ENCODE data around the gene ZNF516. TPM values are rescaled to one million over a fixed set of nuclear protein-coding genes. Genes with fewer than 3 reads are reported as not detected.
A peak's percentile ranks its signal among the peaks of the same experiment; 100 is the strongest.
"Not testable (repeated sequence)": the region's sequence is repeated elsewhere in the genome, so short reads cannot be mapped to it uniquely, and the experiment has no call there.

The ZNF516 gene
- total RNA-seq, 1 experiment from 2014 or later, result 8.1 TPM

- DNase-seq (ENCODE audit: low spot score), result peak; percentile 20
These were observed 4.2 kb downstream of the ZNF516 start for GRCh38 chr18:76490670-76491472.

DNA sequence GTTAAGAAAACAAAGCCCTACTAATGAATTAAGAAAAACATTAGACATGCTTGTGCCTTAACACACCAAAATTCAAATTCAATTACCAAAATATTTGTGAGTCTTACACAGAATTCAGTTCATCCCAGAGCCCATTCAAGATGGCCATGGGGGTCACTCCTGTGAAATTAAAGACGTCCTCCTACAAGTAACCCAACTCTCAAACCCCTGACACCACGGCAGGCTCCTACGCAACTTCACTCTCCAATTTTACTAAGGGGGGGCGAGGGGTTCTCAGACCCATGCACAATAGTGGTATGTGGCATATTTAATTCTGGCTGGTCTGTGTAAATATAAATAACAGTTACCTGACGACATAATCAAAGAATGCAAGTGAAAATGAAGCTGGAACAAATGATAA is 5.0 kb downstream of the ZNF516 start:
- DNase-seq (ENCODE audit: low spot score), result no peak

- no peak for DNase-seq (ENCODE audit: low spot score)
These were observed 6.0 kb downstream of the ZNF516 start for GRCh38 chr18:76489081-76489480.

GRCh38 chr18:76488190-76488589 is 6.9 kb downstream of the ZNF516 start:
- no peak for DNase-seq (ENCODE audit: low spot score)

DNA sequence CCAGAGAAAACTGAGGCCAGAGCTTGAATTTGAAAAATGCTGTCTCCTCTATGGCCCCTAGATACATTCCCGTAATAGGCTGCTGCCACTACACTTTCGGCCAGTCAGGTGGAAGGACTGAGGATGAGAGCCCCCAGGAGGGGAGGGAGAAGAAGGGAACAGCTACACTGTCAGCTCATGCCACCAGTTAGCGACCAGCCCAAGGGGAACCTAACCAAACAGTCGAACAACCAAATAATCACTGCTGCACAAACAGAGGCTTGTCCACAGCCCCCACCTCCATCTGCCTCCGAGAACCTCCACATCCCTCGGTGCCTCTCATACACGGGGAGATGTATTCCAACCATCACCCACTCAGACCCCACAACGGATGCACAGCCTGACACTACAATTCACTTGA is 7.3 kb downstream of the ZNF516 start:
- no peak for DNase-seq (ENCODE audit: low spot score)

DNA sequence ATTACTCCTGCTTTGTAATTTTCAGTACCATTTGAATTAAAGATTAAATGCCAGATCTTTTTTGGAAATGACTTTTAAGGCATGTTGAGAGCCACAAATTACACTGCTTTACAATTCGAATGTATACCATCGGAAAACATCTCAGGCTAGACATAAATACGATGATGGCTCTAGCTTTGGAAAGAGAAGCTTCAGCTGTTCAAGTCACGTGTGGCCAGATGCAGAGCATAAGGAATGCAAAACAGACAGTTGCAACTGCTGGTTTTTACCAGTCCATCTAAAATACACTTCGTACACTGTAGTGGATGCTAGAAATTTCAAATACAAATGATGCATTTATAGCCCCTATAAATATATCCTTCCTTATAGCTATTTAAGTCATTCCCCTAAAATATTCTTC is 8.0 kb downstream of the ZNF516 start:
- DNase-seq (ENCODE audit: low spot score), result no peak

- no peak for DNase-seq (ENCODE audit: low spot score)
These were observed 8.5 kb downstream of the ZNF516 start for GRCh38 chr18:76486574-76486973.

DNA sequence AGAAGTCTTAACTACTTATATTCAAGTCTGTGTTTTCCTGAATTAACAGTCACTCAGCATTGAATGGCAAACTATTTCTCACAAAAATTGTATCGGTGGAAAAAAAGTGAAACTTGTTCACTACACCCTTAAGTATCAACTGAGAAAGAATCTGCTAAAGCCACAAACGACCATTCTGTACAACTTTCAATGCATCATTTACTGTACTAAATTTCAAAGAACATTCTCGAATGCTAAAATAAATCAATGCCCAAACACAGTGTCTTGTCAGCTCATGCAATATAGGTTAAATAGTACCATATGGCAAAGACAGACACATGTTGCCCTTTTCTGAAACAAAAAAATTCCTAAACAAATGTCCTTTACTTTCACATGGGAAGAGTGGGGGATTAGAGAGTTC is 9.0 kb downstream of the ZNF516 start:
- DNase-seq (ENCODE audit: low spot score), result no peak

DNA sequence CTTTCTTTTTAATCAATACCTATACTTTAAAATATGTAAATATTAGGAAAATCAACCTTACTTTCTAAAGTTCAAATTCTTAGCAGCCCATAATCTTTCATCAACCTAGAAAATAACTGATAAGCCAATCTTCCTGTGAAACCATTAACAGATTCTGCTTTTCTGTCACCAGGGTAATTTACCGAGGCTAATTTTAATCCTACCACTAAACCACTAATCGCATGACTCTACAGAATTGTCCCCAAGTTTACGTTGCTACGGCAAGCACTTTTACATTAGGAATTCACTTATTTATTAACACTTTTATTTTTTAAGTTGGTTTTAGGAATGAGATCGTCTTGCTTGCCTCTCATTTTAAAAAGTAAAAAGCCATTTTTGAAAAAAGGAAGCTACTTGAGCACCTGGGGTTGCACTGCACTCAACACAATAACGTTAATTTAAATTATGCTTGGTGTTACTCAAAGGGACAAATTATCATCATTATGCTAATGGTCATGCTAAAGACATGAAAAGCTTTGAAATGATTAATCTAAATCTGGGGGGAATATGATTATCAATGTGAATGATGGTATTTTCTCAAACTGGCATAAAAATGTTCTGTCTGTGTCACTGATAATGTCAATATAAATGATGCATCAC is 10.2 kb downstream of the ZNF516 start:
- DNase-seq (ENCODE audit: low spot score), result no peak

- DNase-seq (ENCODE audit: low spot score), result no peak
These were observed 11.3 kb downstream of the ZNF516 start for GRCh38 chr18:76483780-76484179.

- DNase-seq (ENCODE audit: low spot score), result no peak
These were observed 11.9 kb downstream of the ZNF516 start for GRCh38 chr18:76482971-76483691.

GRCh38 chr18:76482267-76482666 is 12.8 kb downstream of the ZNF516 start:
- no peak for DNase-seq (ENCODE audit: low spot score)

- DNase-seq (ENCODE audit: low spot score), result no peak
These were observed 14.1 kb downstream of the ZNF516 start for GRCh38 chr18:76480913-76481312.

GRCh38 chr18:76479351-76480238 is 15.4 kb downstream of the ZNF516 start:
- no peak for DNase-seq (ENCODE audit: low spot score)

- DNase-seq (ENCODE audit: low spot score), result peak; percentile 61
These were observed 18.1 kb downstream of the ZNF516 start for GRCh38 chr18:76476665-76477561.

DNA sequence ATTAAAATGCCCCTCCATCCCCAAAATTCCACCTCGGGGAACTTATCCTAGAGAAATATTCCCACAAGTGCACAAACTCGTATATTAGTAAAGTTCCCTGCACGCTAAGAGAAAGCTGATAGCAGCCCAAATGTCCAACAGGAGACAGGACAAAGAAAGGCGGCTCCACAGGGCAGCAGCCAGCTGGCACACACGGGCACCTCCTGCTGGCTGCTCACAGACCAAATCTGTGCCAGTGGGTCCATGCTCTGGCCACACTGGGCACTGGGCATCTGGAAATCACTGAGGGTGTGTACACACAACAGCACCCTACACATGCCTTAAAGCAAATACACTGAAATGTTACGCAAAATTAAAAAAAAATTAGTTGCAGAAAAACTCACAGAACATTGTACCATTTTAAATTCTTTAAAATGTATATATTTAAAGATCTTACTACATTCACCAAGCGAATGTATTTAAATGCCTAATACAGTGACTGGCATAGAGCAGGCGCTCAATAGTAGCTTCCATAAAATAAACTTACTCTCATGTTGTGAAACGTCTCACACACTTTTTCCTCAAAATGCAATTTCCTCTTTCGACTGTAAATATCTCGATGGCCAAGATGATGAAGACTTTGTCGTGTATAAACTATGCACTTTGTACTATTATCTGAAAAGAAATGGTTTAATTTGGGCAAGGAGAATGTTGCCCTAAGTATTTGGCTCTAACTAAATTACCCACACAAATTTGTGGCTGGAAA is 19.4 kb downstream of the ZNF516 start:
- no peak for DNase-seq (ENCODE audit: low spot score)

DNA sequence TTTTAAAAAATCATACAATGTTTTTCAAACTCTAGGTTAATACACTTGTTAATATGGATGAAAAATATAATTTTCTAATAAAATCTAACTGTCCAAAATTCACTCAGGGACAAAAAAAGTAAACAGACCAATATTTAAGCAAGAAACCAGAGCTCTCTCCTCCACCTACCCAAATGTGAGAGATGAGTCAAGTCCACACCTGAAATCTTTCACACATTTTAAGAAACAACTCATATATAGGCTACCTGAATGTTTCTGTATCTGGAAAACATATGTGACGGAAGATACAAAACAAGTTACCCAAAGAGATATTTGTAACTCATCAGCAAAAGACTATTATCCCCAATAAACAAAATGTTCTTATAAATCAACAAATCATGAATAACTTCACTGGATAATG is 20.2 kb downstream of the ZNF516 start:
- DNase-seq (ENCODE audit: low spot score), result no peak

DNA sequence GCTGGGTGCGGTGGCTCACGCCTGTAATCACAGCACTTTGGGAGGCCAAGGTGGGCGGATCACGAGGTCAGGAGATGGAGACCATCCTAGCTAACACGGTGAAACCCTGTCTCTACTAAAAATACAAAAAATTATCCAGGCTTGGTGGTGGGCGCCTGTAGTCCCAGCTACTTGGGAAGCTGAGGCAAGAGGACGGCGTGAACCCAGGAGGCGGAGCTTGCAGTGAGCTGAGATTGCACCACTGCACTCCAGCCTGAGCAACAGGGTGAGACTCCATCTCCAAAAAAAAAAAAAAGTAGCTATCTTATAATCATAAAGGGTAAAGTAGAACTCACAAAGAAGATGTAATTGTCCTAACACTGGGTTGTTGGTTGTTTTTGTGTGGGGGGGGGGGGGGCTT is 21.5 kb downstream of the ZNF516 start:
- not testable (repeated sequence) for DNase-seq (ENCODE audit: low spot score)

GRCh38 chr18:76472829-76473228 is 22.2 kb downstream of the ZNF516 start:
- no peak for DNase-seq (ENCODE audit: low spot score)

DNA sequence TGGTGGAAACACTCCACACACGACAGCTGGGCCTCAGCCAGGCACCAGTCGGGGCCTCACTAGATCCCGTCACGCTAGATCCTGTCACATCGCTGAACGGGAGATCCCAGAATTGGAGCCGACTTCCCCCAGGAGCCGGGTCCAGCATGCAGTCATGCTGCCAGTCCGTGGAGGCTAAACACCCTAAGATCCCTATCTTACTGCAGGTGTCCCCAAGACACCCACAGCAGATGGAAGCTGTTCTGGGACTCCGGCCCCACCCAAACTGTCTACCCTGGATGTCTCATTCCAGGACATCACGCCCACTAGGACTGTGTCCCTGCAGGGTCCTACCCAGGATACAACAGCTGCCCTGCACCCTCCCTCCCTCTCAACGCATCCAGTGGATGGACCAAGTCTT is 23.4 kb downstream of the ZNF516 start:
- DNase-seq (ENCODE audit: low spot score), result no peak

Data from HT-29 (cell line).